Ureter (tissue), 1 donor: ENCODE measurements around the gene TOPAZ1. TPM values are rescaled to one million over a fixed set of nuclear protein-coding genes. Genes with fewer than 3 reads are reported as not detected.

Experiments
- total RNA-seq: library from RNA; stranded (reverse); gene quantifications from one replicate; pipeline ENCODE4 v1.2.4, GENCODE V29; 2023
- donor health status: DM: yes; HTN: yes; CAD: no.

TOPAZ1 gene
- total RNA-seq, 1 donor from 2014 or later, result not detected

Other genes starting within 250 kb of the TOPAZ1 start
- 40.6 TPM for gene TCAIM, start 96.9 kb downstream of the TOPAZ1 start, total RNA-seq
- 19.1 TPM for gene ZNF445, start 235.8 kb downstream of the TOPAZ1 start, total RNA-seq